SJSA1 (cell line): ENCODE results near the gene FXYD3. TPM values are rescaled to one million over a fixed set of nuclear protein-coding genes. Genes with fewer than 3 reads are reported as not detected.

Experiments used
- DNase-seq, 2 experiments: peaks; one replicate each; pipeline ENCODE4 v3.0.0-alpha.2; 2015 to 2020; ENCODE audit warnings: low spot score in 2 of 2, low read depth in 1 of 2
- H3K27ac ChIP-seq: fragments of 250-450 bp; sonication (Bioruptor Pico); 2 replicates; pipeline ENCODE4 v1.5.1; 2020; ENCODE audit warnings: mild to moderate bottlenecking, moderate library complexity
- H3K27me3 ChIP-seq: fragments of 250-450 bp; sonication (Bioruptor Pico); replicated peaks from 2 replicates; pipeline ENCODE4 v1.5.1; 2020; ENCODE audit warnings: mild to moderate bottlenecking, moderate library complexity
- H3K36me3 ChIP-seq: fragments of 250-450 bp; sonication (Bioruptor Pico); 2 replicates; pipeline ENCODE4 v1.5.1; 2020; ENCODE audit warnings: mild to moderate bottlenecking
- H3K4me1 ChIP-seq: fragments of 250-450 bp; sonication (Bioruptor Pico); replicated peaks from 2 replicates; pipeline ENCODE4 v1.6.1; 2021; ENCODE audit warnings: mild to moderate bottlenecking
- H3K4me3 ChIP-seq: fragments of 250-450 bp; sonication (Bioruptor Pico); 2 replicates; pipeline ENCODE4 v1.5.1; 2020; ENCODE audit warnings: mild to moderate bottlenecking
- H3K9me3 ChIP-seq: fragments of 250-450 bp; sonication (Bioruptor Pico); replicated peaks from 2 replicates; pipeline ENCODE4 v1.5.1; 2020; ENCODE audit warnings: mild to moderate bottlenecking
- total RNA-seq: library from RNA; depleted of rRNA; stranded (reverse); fragments of >200 nt; shearing (Covaris generic); gene quantifications from 2 replicates; pipeline ENCODE4 v1.2.3, GENCODE V29; 2014; rRNA removed

Gene FXYD3
- total RNA-seq, 1 experiment from 2014 or later: not detected

GRCh38 chr19:35165200-35166058 lies 49.8 kb downstream of the FXYD3 start:
- no peaks in the 10 kb centered on the region for H3K4me1 ChIP-seq
- no peak overlapping the region for H3K4me3 ChIP-seq
- H3K27me3 ChIP-seq: no peaks in the 10 kb centered on the region
- DNase-seq: no peak
- no peak overlapping the region for H3K27ac ChIP-seq
- H3K36me3 ChIP-seq: peaks cover 68% of the 10 kb centered on the region
- peaks cover 3% of the 10 kb centered on the region; the same call in 1 of the 2 replicates for H3K9me3 ChIP-seq

- no peaks in the 10 kb centered on the region for H3K4me1 ChIP-seq
- H3K9me3 ChIP-seq: peaks cover 3% of the 10 kb centered on the region; the same call in 1 of the 2 replicates
- no peak overlapping the region for H3K4me3 ChIP-seq
- DNase-seq: no peak
- H3K36me3 ChIP-seq: peaks cover 60% of the 10 kb centered on the region
- H3K27me3 ChIP-seq: no peaks in the 10 kb centered on the region
- no peak overlapping the region for H3K27ac ChIP-seq
These were observed 50.8 kb downstream of the FXYD3 start for GRCh38 chr19:35166100-35167063.

- H3K27me3 ChIP-seq: no peaks in the 10 kb centered on the region
- DNase-seq: peak in 1 of 2 experiments; percentile 36
- no peaks in the 10 kb centered on the region for H3K4me1 ChIP-seq
- no peak overlapping the region for H3K4me3 ChIP-seq
- H3K27ac ChIP-seq: no peak overlapping the region
- peaks cover 49% of the 10 kb centered on the region for H3K36me3 ChIP-seq
- H3K9me3 ChIP-seq: 0 out of 2 replicates have a peak, but pooled peaks cover 3% of the 10 kb centered on the region
These were observed 51.9 kb downstream of the FXYD3 start for GRCh38 chr19:35167251-35168119.

- Histone ChIP-seq H3K4me1 (no peaks in the 10 kb centered on the region), H3K27ac (no peak overlapping the region), H3K27me3 (no peaks in the 10 kb centered on the region), H3K9me3 (0 out of 2 replicates have a peak, but pooled peaks cover 3% of the 10 kb centered on the region), H3K36me3 (peaks cover 43% of the 10 kb centered on the region), H3K4me3 (no peak overlapping the region)
- peak in 1 of 2 experiments; percentile 12 for DNase-seq
These were observed 52.6 kb downstream of the FXYD3 start for GRCh38 chr19:35168196-35168595.

GRCh38 chr19:35169221-35169995 lies 53.8 kb downstream of the FXYD3 start:
- H3K4me1 ChIP-seq: no peaks in the 10 kb centered on the region
- no peaks in the 10 kb centered on the region for H3K27me3 ChIP-seq
- H3K9me3 ChIP-seq: 0 out of 2 replicates have a peak, but pooled peaks cover under 1% of the 10 kb centered on the region
- no peak overlapping the region for H3K27ac ChIP-seq
- peak in 1 of 2 experiments; percentile 25 for DNase-seq
- peaks cover 34% of the 10 kb centered on the region for H3K36me3 ChIP-seq
- no peak overlapping the region for H3K4me3 ChIP-seq

- Histone ChIP-seq H3K27ac (no peak overlapping the region), H3K9me3 (no peaks in the 10 kb centered on the region), H3K27me3 (no peaks in the 10 kb centered on the region), H3K4me3 (no peak overlapping the region), H3K4me1 (no peaks in the 10 kb centered on the region), H3K36me3 (peaks cover 23% of the 10 kb centered on the region)
- DNase-seq: peak in 1 of 2 experiments; percentile 32
These were observed 54.9 kb downstream of the FXYD3 start for GRCh38 chr19:35170359-35171061.

GRCh38 chr19:35171730-35172129 lies 56.1 kb downstream of the FXYD3 start:
- peak in 1 of 2 experiments; percentile 28 for DNase-seq
- Histone ChIP-seq H3K9me3 (no peaks in the 10 kb centered on the region), H3K27me3 (no peaks in the 10 kb centered on the region), H3K27ac (no peak overlapping the region), H3K36me3 (peaks cover 11% of the 10 kb centered on the region), H3K4me1 (no peaks in the 10 kb centered on the region), H3K4me3 (no peak overlapping the region)

Other genes starting within 250 kb of the FXYD3 start
- gene ZNF30, start 188.9 kb upstream of the FXYD3 start, total RNA-seq: 2.8 and 4.3 TPM in 2 replicates
- gene ZNF792, start 151.6 kb upstream of the FXYD3 start, total RNA-seq: 2.9 and 4.8 TPM in 2 replicates
- gene GRAMD1A, start 115.5 kb upstream of the FXYD3 start, total RNA-seq: 14.0 and 21.6 TPM in 2 replicates
- 2.9 and 4.0 TPM in 2 replicates for gene SCN1B, start 85.4 kb upstream of the FXYD3 start, total RNA-seq
- not detected in 2 replicates for gene HPN, start 74.1 kb upstream of the FXYD3 start, total RNA-seq
- gene LGI4, start 19.2 kb downstream of the FXYD3 start, total RNA-seq: not detected in 2 replicates
- gene FXYD1, start 23.0 kb downstream of the FXYD3 start, total RNA-seq: not detected in 2 replicates
- not detected in 2 replicates for gene FXYD7, start 27.4 kb downstream of the FXYD3 start, total RNA-seq
- 32.9 and 42.6 TPM in 2 replicates for gene FXYD5, start 38.9 kb downstream of the FXYD3 start, total RNA-seq
- not detected in 2 replicates for gene FAM187B, start 112.9 kb downstream of the FXYD3 start, total RNA-seq
- gene LSR, start 133.2 kb downstream of the FXYD3 start, total RNA-seq: 2.0 TPM in 1 of 2 replicates, not detected in the other
- 42.9 and 60.3 TPM in 2 replicates for gene USF2, start 153.1 kb downstream of the FXYD3 start, total RNA-seq
- gene HAMP, start 166.7 kb downstream of the FXYD3 start, total RNA-seq: not detected in 2 replicates
- 0.50 TPM in 1 of 2 replicates, not detected in the other for gene MAG, start 176.3 kb downstream of the FXYD3 start, total RNA-seq
- gene CD22, start 213.4 kb downstream of the FXYD3 start, total RNA-seq: 0.03 and 0.21 TPM in 2 replicates
- gene FFAR1, start 232.1 kb downstream of the FXYD3 start, total RNA-seq: not detected in 2 replicates
- gene FFAR3, start 242.6 kb downstream of the FXYD3 start, total RNA-seq: not detected in 2 replicates